HFFc6 (cell line): ENCODE results near the gene TIMP3. TPM values are rescaled to one million over a fixed set of nuclear protein-coding genes. Genes with fewer than 3 reads are reported as not detected.

Source experiments
- DNase-seq: peaks from one replicate; pipeline ENCODE4 v3.0.0-alpha.2; 2018
- H3K27ac Mint-ChIP-seq: 2 replicates; pipeline ENCODE4 v1.8.0; 2020; ENCODE audit warnings: mild to moderate bottlenecking, mixed read lengths
- H3K27me3 Mint-ChIP-seq: 2 replicates; pipeline ENCODE4 v1.8.0; 2021; ENCODE audit warnings: mild to moderate bottlenecking, moderate library complexity, mixed read lengths; ENCODE audit not compliant: insufficient read depth
- H3K36me3 Mint-ChIP-seq: 2 replicates; pipeline ENCODE4 v1.8.0; 2021; ENCODE audit warnings: low read depth, mixed read lengths
- H3K4me1 Mint-ChIP-seq: 2 replicates; pipeline ENCODE4 v1.8.0; 2020; ENCODE audit warnings: low read depth, mixed read lengths
- H3K4me3 Mint-ChIP-seq: 2 replicates; pipeline ENCODE4 v1.8.0; 2020; ENCODE audit warnings: mild to moderate bottlenecking, moderate library complexity, mixed read lengths
- H3K9me3 Mint-ChIP-seq: 2 replicates; pipeline ENCODE4 v1.8.0; 2020; ENCODE audit warnings: mild to moderate bottlenecking, mixed read lengths
- total RNA-seq, 6 experiments: library from RNA; stranded (reverse); fragmentation: NEBNext Ultra II Directional; extraction: Animal tissue kit (Norgen Biotek cat#: 25700); gene quantifications; 2 replicates in 1 of 6; 3 replicates in 5 of 6; pipeline ENCODE4 v1.2.3, GENCODE V29; 2021
- TF ChIP-seq, protein P1 (sequence below): fragments of 200-600 bp; sonication (generic); IDR thresholded peaks from 2 replicates; pipeline ENCODE4 v1.5.0; 2021; ENCODE audit warnings: antibody characterized with exemption, mild to moderate bottlenecking

Gene TIMP3
- total RNA-seq, 6 experiments from 2014 or later = 303 to 525 (median 354) TPM

DNA sequence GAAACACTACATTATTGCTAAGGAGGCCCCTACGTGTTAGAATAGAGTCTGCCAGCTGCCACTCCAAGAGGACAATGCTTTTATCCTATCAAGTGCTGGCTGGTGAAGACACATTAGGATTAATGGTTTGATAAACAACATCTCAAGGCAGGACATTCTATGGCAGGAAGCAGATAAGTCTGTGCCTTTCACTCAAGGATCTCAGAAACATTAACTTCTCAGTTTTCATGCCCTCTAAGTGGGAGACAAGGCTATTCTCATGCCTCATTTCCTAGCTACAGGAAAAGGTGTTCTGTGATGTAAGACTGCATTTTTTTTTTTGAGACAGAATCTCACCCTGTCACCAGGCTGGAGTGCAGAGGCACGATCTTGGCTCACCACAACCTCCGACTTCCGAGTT is 23.5 kb upstream of the TIMP3 start:
- Mint-ChIP-seq H3K4me1 (peaks cover 8% of the 10 kb centered on the region; the same call in 1 of the 2 replicates), H3K27ac (no peak overlapping the region), H3K4me3 (no peak overlapping the region), H3K27me3 (peaks cover 5% of the 10 kb centered on the region), H3K9me3 (no peaks in the 10 kb centered on the region), H3K36me3 (peaks cover 6% of the 10 kb centered on the region; the same call in 1 of the 2 replicates)
- no peak for DNase-seq
- TF ChIP-seq, protein P1, sequence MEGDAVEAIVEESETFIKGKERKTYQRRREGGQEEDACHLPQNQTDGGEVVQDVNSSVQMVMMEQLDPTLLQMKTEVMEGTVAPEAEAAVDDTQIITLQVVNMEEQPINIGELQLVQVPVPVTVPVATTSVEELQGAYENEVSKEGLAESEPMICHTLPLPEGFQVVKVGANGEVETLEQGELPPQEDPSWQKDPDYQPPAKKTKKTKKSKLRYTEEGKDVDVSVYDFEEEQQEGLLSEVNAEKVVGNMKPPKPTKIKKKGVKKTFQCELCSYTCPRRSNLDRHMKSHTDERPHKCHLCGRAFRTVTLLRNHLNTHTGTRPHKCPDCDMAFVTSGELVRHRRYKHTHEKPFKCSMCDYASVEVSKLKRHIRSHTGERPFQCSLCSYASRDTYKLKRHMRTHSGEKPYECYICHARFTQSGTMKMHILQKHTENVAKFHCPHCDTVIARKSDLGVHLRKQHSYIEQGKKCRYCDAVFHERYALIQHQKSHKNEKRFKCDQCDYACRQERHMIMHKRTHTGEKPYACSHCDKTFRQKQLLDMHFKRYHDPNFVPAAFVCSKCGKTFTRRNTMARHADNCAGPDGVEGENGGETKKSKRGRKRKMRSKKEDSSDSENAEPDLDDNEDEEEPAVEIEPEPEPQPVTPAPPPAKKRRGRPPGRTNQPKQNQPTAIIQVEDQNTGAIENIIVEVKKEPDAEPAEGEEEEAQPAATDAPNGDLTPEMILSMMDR = no peak

DNA sequence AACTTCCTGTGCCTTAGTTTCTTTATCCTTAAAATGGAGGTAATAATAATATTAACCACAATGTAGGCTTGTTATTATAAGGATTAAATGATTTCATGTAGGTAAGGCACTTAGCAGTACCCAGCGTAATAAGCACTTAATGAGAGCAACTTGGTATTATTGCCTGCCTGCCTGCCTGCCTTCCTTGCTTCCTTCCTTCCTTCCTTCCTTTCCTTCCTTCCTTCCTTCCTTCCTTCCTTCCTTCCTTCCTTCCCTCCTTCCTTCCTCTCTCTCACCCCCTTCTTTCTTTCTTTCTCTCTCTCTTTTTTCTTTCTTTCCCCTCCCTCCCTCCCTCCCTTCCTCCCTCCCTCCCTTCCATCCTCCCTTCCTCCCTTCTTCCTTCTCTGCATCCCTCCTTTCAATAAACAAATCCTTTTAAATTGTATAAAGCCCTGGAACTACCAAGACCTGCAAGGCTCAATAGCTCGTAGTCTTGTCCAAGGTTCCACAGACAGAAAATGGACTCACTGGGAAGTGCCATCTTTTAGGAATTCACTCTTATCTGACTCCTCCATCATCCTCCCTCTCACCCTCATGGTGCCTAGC is 20.7 kb upstream of the TIMP3 start:
- H3K27ac Mint-ChIP-seq = no peak overlapping the region
- no peak overlapping the region for H3K4me3 Mint-ChIP-seq
- no peaks in the 10 kb centered on the region for H3K36me3 Mint-ChIP-seq
- TF ChIP-seq, protein P1 = no peak
- no peaks in the 10 kb centered on the region for H3K9me3 Mint-ChIP-seq
- no peak for DNase-seq
- peaks cover 9% of the 10 kb centered on the region; the same call in 1 of the 2 replicates for H3K4me1 Mint-ChIP-seq
- peaks cover 7% of the 10 kb centered on the region for H3K27me3 Mint-ChIP-seq

GRCh38 chr22:32781695-32782094 is 19.8 kb upstream of the TIMP3 start:
- Mint-ChIP-seq H3K9me3 (no peaks in the 10 kb centered on the region), H3K27me3 (peaks cover 4% of the 10 kb centered on the region), H3K4me3 (no peak overlapping the region), H3K27ac (no peak overlapping the region), H3K36me3 (no peaks in the 10 kb centered on the region), H3K4me1 (peaks cover 8% of the 10 kb centered on the region; the same call in 1 of the 2 replicates)
- TF ChIP-seq, protein P1 = no peak
- DNase-seq = no peak

DNA sequence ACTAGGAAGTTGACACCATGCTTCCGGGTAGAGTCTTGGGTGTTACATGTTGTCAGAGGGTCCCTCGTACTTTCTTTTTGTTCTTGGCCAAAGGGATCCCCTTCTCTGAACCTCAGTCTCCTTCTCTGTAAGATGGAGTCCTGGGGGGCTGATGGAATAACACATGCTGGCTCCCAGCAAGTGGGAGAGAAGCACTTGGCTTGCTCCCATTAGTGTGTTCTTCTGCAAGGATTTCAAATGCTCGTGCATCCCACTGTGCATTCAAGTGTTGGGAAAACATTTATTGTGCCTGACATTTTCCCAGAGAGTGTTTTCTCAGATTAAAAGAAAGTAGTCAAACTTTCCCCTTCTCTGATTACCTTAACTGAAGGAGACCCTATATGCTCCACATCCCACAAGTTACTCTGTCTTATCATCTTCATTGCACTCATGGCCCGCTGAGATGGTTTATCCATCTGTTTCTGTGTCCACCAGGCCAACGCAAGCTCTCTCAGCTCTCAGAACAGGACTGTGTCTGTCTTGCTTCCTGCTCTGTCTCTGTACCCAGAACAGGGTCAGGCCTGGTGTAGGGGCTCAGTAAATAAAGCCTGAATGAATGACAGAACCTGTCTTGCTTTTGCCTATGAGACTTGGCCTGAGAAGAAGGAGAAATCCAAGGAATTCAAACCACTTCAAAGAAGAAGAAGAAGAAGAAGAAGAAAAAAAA is 16.0 kb upstream of the TIMP3 start:
- Mint-ChIP-seq H3K27ac (no peak overlapping the region), H3K27me3 (peaks cover 4% of the 10 kb centered on the region), H3K36me3 (no peaks in the 10 kb centered on the region)

GRCh38 chr22:32786027-32786418 is 15.5 kb upstream of the TIMP3 start:
- DNase-seq = no peak
- Mint-ChIP-seq H3K27me3 (peaks cover 4% of the 10 kb centered on the region), H3K4me3 (no peak overlapping the region), H3K9me3 (no peaks in the 10 kb centered on the region), H3K27ac (no peak overlapping the region), H3K36me3 (no peaks in the 10 kb centered on the region), H3K4me1 (peaks cover 27% of the 10 kb centered on the region)
- TF ChIP-seq, protein P1 = no peak

More for the DNA sequence above, 16.0 kb upstream of the TIMP3 start:
- DNase-seq = no peak
- TF ChIP-seq, protein P1 = no peak
- no peaks in the 10 kb centered on the region for H3K9me3 Mint-ChIP-seq
- H3K4me1 Mint-ChIP-seq = peaks cover 27% of the 10 kb centered on the region
- H3K4me3 Mint-ChIP-seq = no peak overlapping the region
